H1 (cell line): ENCODE results near the gene ASTN2. TPM values are rescaled to one million over a fixed set of nuclear protein-coding genes. Genes with fewer than 3 reads are reported as not detected.

ENCODE experiments used
- CTCF ChIA-PET: fragments of 300-600 bp; sonication (Branson Sonifier 250); formaldehyde crosslinking; loops from one replicate; lab custom pipeline; 2021; ENCODE audit not compliant: partially characterized antibody; lab: Charles Lee
- POLR2A ChIA-PET: fragments of 300-600 bp; sonication (Branson Sonifier 250); formaldehyde crosslinking; loops from one replicate; lab custom pipeline; 2021; ENCODE audit warnings: inconsistent platforms; ENCODE audit not compliant: partially characterized antibody; lab: Charles Lee
- DNase-seq, 2 experiments: peaks; one replicate each; pipeline versions ENCODE4 v3.0.0 to v3.0.0-alpha.2; 2010 to 2022; ENCODE audit warnings: low spot score in 2 of 2, low read depth in 1 of 2, mixed read lengths in 1 of 2
- FAIRE-seq: peaks from 2 replicates; lab custom pipeline; 2011; peaks lifted over from hg19 to GRCh38; lab: Jason Lieb, UNC
- H2AFZ ChIP-seq: 2 replicates; pipeline ENCODE4 v1.8.1; 2012; ENCODE audit warnings: low read length, inconsistent platforms
- H2AK5ac ChIP-seq: 2 replicates; pipeline ENCODE4 v1.6.1; 2013; ENCODE audit warnings: low read depth, low read length
- H2BK120ac ChIP-seq: replicated peaks from 2 replicates; pipeline ENCODE3; 2013; ENCODE audit warnings: low read depth, low read length, inconsistent platforms
- H2BK12ac ChIP-seq: 2 replicates; pipeline ENCODE4 v1.6.1; 2013; ENCODE audit warnings: low read depth, low read length
- H2BK15ac ChIP-seq: 2 replicates; pipeline ENCODE4 v1.6.1; 2013; ENCODE audit warnings: low read length
- H2BK20ac ChIP-seq: 2 replicates; pipeline ENCODE4 v1.6.1; 2013; ENCODE audit warnings: low read length
- H2BK5ac ChIP-seq: 2 replicates; pipeline ENCODE4 v1.6.1; 2013; ENCODE audit warnings: low read depth, low read length
- H3K14ac ChIP-seq: 2 replicates; pipeline ENCODE4 v1.6.1; 2013; ENCODE audit warnings: inconsistent platforms; ENCODE audit not compliant: insufficient read length
- H3K18ac ChIP-seq: 2 replicates; pipeline ENCODE4 v1.6.1; 2013; ENCODE audit warnings: low read length; ENCODE audit errors: extremely low read depth
- H3K23ac ChIP-seq: 2 replicates; pipeline ENCODE4 v1.6.1; 2013; ENCODE audit warnings: inconsistent platforms; ENCODE audit not compliant: insufficient read length
- H3K23me2 ChIP-seq: 2 replicates; pipeline ENCODE4 v1.6.1; 2013; ENCODE audit warnings: low read depth, low read length
- H3K27ac ChIP-seq: 2 replicates; pipeline ENCODE4 v1.6.1; 2011; ENCODE audit warnings: low read depth, low read length, inconsistent platforms
- H3K27me3 ChIP-seq, 4 experiments: replicated peaks in 1 of 4; 1 replicate in 1 of 4; 2 replicates in 3 of 4; pipeline versions ENCODE4 v1.6.1 to v1.8.1; 2011 to 2013; ENCODE audit warnings: low read length in 3 of 4, mild to moderate bottlenecking in 3 of 4, inconsistent platforms in 2 of 4, mixed read lengths in 2 of 4, moderate library complexity in 1 of 4; ENCODE audit not compliant: control insufficient read depth in 3 of 4, insufficient read depth in 3 of 4; ENCODE audit errors: extremely low read depth in 1 of 4
- H3K36me3 ChIP-seq, 4 experiments: 2 replicates each; pipeline versions ENCODE4 v1.6.1 to v1.8.1; 2011 to 2013; ENCODE audit warnings: mild to moderate bottlenecking in 4 of 4, low read length in 3 of 4, moderate library complexity in 2 of 4, control low read depth in 1 of 4, inconsistent platforms in 1 of 4; ENCODE audit not compliant: insufficient read depth in 4 of 4, control insufficient read depth in 2 of 4
- H3K4ac ChIP-seq: replicated peaks from 2 replicates; pipeline ENCODE3; 2013; ENCODE audit warnings: low read length, low read depth, mixed read lengths, inconsistent platforms; ENCODE audit not compliant: insufficient read length
- H3K4me1 ChIP-seq, 4 experiments: replicated peaks in 1 of 4; 1 replicate in 1 of 4; 2 replicates in 3 of 4; pipeline versions ENCODE4 v1.6.1 to v1.8.1; 2011 to 2013; ENCODE audit warnings: low read length in 3 of 4, inconsistent platforms in 2 of 4, mixed read lengths in 1 of 4; ENCODE audit not compliant: insufficient read depth in 4 of 4, control insufficient read depth in 3 of 4
- H3K4me2 ChIP-seq, 2 experiments: 2 replicates each; pipeline versions ENCODE4 v1.6.1 to v1.8.1; 2011 to 2013; ENCODE audit warnings: low read depth in 2 of 2, low read length in 2 of 2, control low read depth in 1 of 2, inconsistent platforms in 1 of 2, mild to moderate bottlenecking in 1 of 2; ENCODE audit not compliant: insufficient read depth in 1 of 2
- H3K4me3 ChIP-seq, 4 experiments: fragments of 200-600, 300-600 bp in 1 of 4; sonication (generic), shearing (Covaris generic), sonication (Bioruptor Twin) in 1 of 4; 2 replicates each; pipeline versions ENCODE4 v1.5.1 to v1.8.1; 2011 to 2016; ENCODE audit warnings: low read length in 4 of 4, low read depth in 3 of 4, control low read depth in 2 of 4, inconsistent platforms in 2 of 4, mild to moderate bottlenecking in 2 of 4, mixed read lengths in 1 of 4, moderate library complexity in 1 of 4; ENCODE audit not compliant: insufficient read depth in 2 of 4; ENCODE audit errors: extremely low read depth in 1 of 4
- H3K56ac ChIP-seq: replicated peaks from 2 replicates; pipeline ENCODE3; 2013; ENCODE audit warnings: low read depth, mild to moderate bottlenecking, mixed read lengths, low read length, inconsistent platforms; ENCODE audit not compliant: insufficient read length
- H3K79me1 ChIP-seq: 2 replicates; pipeline ENCODE4 v1.6.1; 2013; ENCODE audit warnings: low read depth, low read length, control low read depth
- H3K79me2 ChIP-seq, 2 experiments: 2 replicates each; pipeline versions ENCODE4 v1.6.1 to v1.8.1; 2012 to 2013; ENCODE audit warnings: low read length in 2 of 2, mild to moderate bottlenecking in 2 of 2, inconsistent platforms in 1 of 2; ENCODE audit not compliant: insufficient read depth in 2 of 2, control insufficient read depth in 1 of 2
- H3K9ac ChIP-seq, 4 experiments: replicated peaks in 1 of 4; 1 replicate in 1 of 4; 2 replicates in 3 of 4; pipeline versions ENCODE4 v1.6.1 to v1.8.1; 2011 to 2013; ENCODE audit warnings: low read depth in 3 of 4, low read length in 3 of 4, control low read depth in 2 of 4, mild to moderate bottlenecking in 2 of 4, moderate library complexity in 2 of 4, inconsistent platforms in 1 of 4; ENCODE audit errors: extremely low read depth in 1 of 4
- H3K9me3 ChIP-seq, 2 experiments: 2 replicates each; pipeline versions ENCODE4 v1.6.1 to v1.8.1; 2012 to 2013; ENCODE audit warnings: mild to moderate bottlenecking in 2 of 2, moderate library complexity in 2 of 2, control low read depth in 1 of 2, inconsistent platforms in 1 of 2, low read depth in 1 of 2, low read length in 1 of 2, mixed read lengths in 1 of 2; ENCODE audit not compliant: insufficient read depth in 2 of 2
- H4K20me1 ChIP-seq, 2 experiments: replicated peaks in 1 of 2; 2 replicates each; pipeline versions ENCODE3 to v1.8.1; 2011 to 2013; ENCODE audit warnings: inconsistent platforms in 2 of 2, low read length in 2 of 2, mild to moderate bottlenecking in 1 of 2; ENCODE audit not compliant: insufficient read depth in 2 of 2, control insufficient read depth in 1 of 2
- H4K5ac ChIP-seq: 2 replicates; pipeline ENCODE4 v1.6.1; 2013; ENCODE audit warnings: low read length, low read depth, mixed read lengths, inconsistent platforms; ENCODE audit not compliant: insufficient read length
- H4K8ac ChIP-seq: 2 replicates; pipeline ENCODE4 v1.8.0; 2013; ENCODE audit warnings: mild to moderate bottlenecking, moderate library complexity, low read length, inconsistent platforms; ENCODE audit not compliant: insufficient read depth; ENCODE audit errors: extremely low read depth
- H4K91ac ChIP-seq: replicated peaks from 2 replicates; pipeline ENCODE3; 2013; ENCODE audit warnings: low read length, mixed read lengths, inconsistent platforms; ENCODE audit not compliant: insufficient read length
- CHD1 ChIP-seq: IDR thresholded peaks from 2 replicates; pipeline ENCODE4 v1.6.1; 2012; ENCODE audit warnings: low read depth, low read length, improper control_type of control experiment
- CHD2 ChIP-seq: IDR thresholded peaks from 2 replicates; pipeline ENCODE4 v1.6.1; 2012; ENCODE audit warnings: low read length, improper control_type of control experiment
- CTBP2 ChIP-seq: IDR thresholded peaks from 2 replicates; pipeline ENCODE4 v1.7.0; 2011; ENCODE audit warnings: borderline replicate concordance, mild to moderate bottlenecking, moderate library complexity, mixed read lengths, low read length; ENCODE audit not compliant: insufficient read depth, insufficient read length
- EZH2 ChIP-seq: fragments of 200-600 bp; sonication (generic); IDR thresholded peaks from 2 replicates; pipeline ENCODE4 v1.7.1; 2012; ENCODE audit warnings: low read depth, mild to moderate bottlenecking, moderate library complexity, low read length, inconsistent platforms; ENCODE audit not compliant: severe bottlenecking
- GTF2F1 ChIP-seq: IDR thresholded peaks from 2 replicates; pipeline ENCODE4 v1.6.1; 2012; ENCODE audit warnings: low read depth, low read length, improper control_type of control experiment, borderline replicate concordance
- JUN ChIP-seq: IDR thresholded peaks from 2 replicates; pipeline ENCODE4 v1.6.1; 2011; ENCODE audit warnings: low read depth, mild to moderate bottlenecking, improper control_type of control experiment, low read length
- JUND ChIP-seq: IDR thresholded peaks from 2 replicates; pipeline ENCODE4 v1.6.1; 2011; ENCODE audit warnings: mild to moderate bottlenecking, improper control_type of control experiment, low read length
- MAFK ChIP-seq: IDR thresholded peaks from 2 replicates; pipeline ENCODE4 v1.6.1; 2012; ENCODE audit warnings: low read depth, mild to moderate bottlenecking, improper control_type of control experiment, low read length
- POU5F1 ChIP-seq: IDR thresholded peaks from 2 replicates; pipeline ENCODE4 v1.6.1; 2011; ENCODE audit warnings: low read depth, mild to moderate bottlenecking, low read length, moderate library complexity
- SIN3A ChIP-seq, 2 experiments: IDR thresholded peaks in 1 of 2; conservative IDR thresholded peaks in 1 of 2; 2 replicates each; pipeline ENCODE4 v1.6.1; 2011 to 2012; ENCODE audit warnings: low read length in 2 of 2, improper control_type of control experiment in 1 of 2, low read depth in 1 of 2, mild to moderate bottlenecking in 1 of 2
- SP4 ChIP-seq: IDR thresholded peaks from 2 replicates; pipeline ENCODE4 v1.6.1; 2012; ENCODE audit warnings: low read length, inconsistent platforms
- SRF ChIP-seq: IDR thresholded peaks from 2 replicates; pipeline ENCODE4 v1.6.1; 2011; ENCODE audit warnings: mild to moderate bottlenecking, low read depth, low read length, moderate library complexity
- TAF1 ChIP-seq: IDR thresholded peaks from 2 replicates; pipeline ENCODE4 v1.6.1; 2011; ENCODE audit warnings: mild to moderate bottlenecking, low read depth, low read length
- TBP ChIP-seq: IDR thresholded peaks from 2 replicates; pipeline ENCODE4 v1.6.1; 2011; ENCODE audit warnings: low read depth, low read length, improper control_type of control experiment
- ZNF274 ChIP-seq: IDR thresholded peaks from 2 replicates; pipeline ENCODE4 v1.7.0; 2012; ENCODE audit warnings: low read length, borderline replicate concordance; ENCODE audit errors: extremely low read depth
- WGBS, 2 experiments: shearing (Covaris generic) in 1 of 2; methylation state at CpG; one replicate each; pipeline versions ENCODE4 v1.1.6 to v1.1.7; 2013 to 2015; ENCODE audit warnings: low lambda C conversion rate in 2 of 2, mixed read lengths in 2 of 2, inconsistent platforms in 1 of 2, low coverage in 1 of 2, missing lambda C conversion rate in 1 of 2; ENCODE audit not compliant: insufficient replicate concordance in 2 of 2, insufficient coverage in 1 of 2, insufficient read length in 1 of 2; ENCODE audit errors: extremely low coverage in 1 of 2, missing lambda C conversion rate in 1 of 2; 5-methylcytosine and 5-hydroxymethylcytosine counted together
- polyA plus RNA-seq, 7 experiments: library from polyadenylated mRNA; depleted of rRNA in 3 of 7; stranded (reverse) in 5 of 7; unstranded in 2 of 7; fragments of >200 nt in 5 of 7; fragments of 200-250 nt in 2 of 7; gene quantifications; 1 replicate in 5 of 7; 2 replicates in 1 of 7; 4 replicates in 1 of 7; pipeline versions ENCODE4 v1.2.1 to v1.2.3, GENCODE V29; 2011 to 2013; ENCODE audit warnings: missing spikeins in 2 of 7, mixed read lengths in 2 of 7
- total RNA-seq: library from RNA; stranded (reverse); fragmentation: NEBNext Ultra II Directional; extraction: Animal tissue kit (Norgen Biotek cat#: 25700); gene quantifications from 2 replicates; pipeline ENCODE4 v1.2.1, GENCODE V29; 2021

The ASTN2 gene
- total and polyA plus RNA-seq, 2 of the 8 experiments (the other 6 are each of a cell fraction or from before 2014, with no cell fraction given): 8.2 to 13.7 TPM

GRCh38 chr9:117151716-117152115, 263.1 kb downstream of the ASTN2 start:
- no peaks in the 10 kb centered on the region for H3K79me1 ChIP-seq
- TF ChIP-seq POU5F1 (no peak), JUN (no peak), ZNF274 (no peak), CHD1 (no peak), SRF (no peak), CTBP2 (no peak), CHD2 (no peak), TAF1 (no peak), JUND (no peak), MAFK (no peak), TBP (no peak), SP4 (no peak), EZH2 (no peak), SIN3A (conservative IDR thresholded peaks at IDR 0.05 in 1 of 2, IDR thresholded peaks at IDR 0.05 in 1 of 2; ENCODE audit: low read depth in 1 of 2, low read length in 2 of 2) (no peak), GTF2F1 (no peak)
- no peak overlapping the region for H2AFZ ChIP-seq
- H3K27ac ChIP-seq: no peak overlapping the region
- no peak overlapping the region for H3K4me3 ChIP-seq
- no peak overlapping the region for H3K56ac ChIP-seq
- no peak overlapping the region for H2BK5ac ChIP-seq
- H3K4ac ChIP-seq: no peak overlapping the region
- H3K4me1 ChIP-seq: no peaks in the 10 kb centered on the region
- H4K20me1 ChIP-seq: no peaks in the 10 kb centered on the region
- no peaks in the 10 kb centered on the region for H3K27me3 ChIP-seq
- H3K9me3 ChIP-seq: no peaks in the 10 kb centered on the region
- no peak overlapping the region for H2AK5ac ChIP-seq
- H3K4me2 ChIP-seq: no peak overlapping the region
- FAIRE-seq: no peak
- POLR2A ChIA-PET: no interaction called here
- no peak overlapping the region for H3K14ac ChIP-seq
- no peak overlapping the region for H4K5ac ChIP-seq
- no peak overlapping the region for H4K91ac ChIP-seq
- WGBS, 2 experiments: 88% methylated on average over 2 of the region's 2 CpGs; no CpG with 5 or more reads in 1 of the 2 experiments
- no peak overlapping the region for H3K18ac ChIP-seq
- DNase-seq: no peak
- no peaks in the 10 kb centered on the region for H3K23me2 ChIP-seq
- H2BK120ac ChIP-seq: no peak overlapping the region
- H3K36me3 ChIP-seq: no peaks in the 10 kb centered on the region
- no peak overlapping the region for H3K23ac ChIP-seq
- CTCF ChIA-PET: interaction anchor here (2.8 kb wide), 1 partner anchor 9 kb away, joined by 12 read pairs; no protein-coding TSS in a partner anchor
- no peak overlapping the region for H4K8ac ChIP-seq
- H2BK20ac ChIP-seq: no peak overlapping the region
- no peak overlapping the region for H3K9ac ChIP-seq
- H3K79me2 ChIP-seq: no peaks in the 10 kb centered on the region
- H2BK12ac ChIP-seq: no peak overlapping the region
- no peak overlapping the region for H2BK15ac ChIP-seq
